Liver (tissue), 9 donors: ENCODE results near the gene RALB. TPM values are rescaled to one million over a fixed set of nuclear protein-coding genes. Genes with fewer than 3 reads are reported as not detected.
A peak's percentile ranks its signal among the peaks of the same experiment; 100 is the strongest.

Source experiments
- DNase-seq: peaks from one replicate; pipeline ENCODE4 v3.0.0-alpha.2; 2017; ENCODE audit warnings: low spot score
- H3K27ac ChIP-seq, 2 donors: one replicate each; pipeline ENCODE4 v1.7.0; 2013; ENCODE audit warnings: inconsistent platforms in 2 of 2, low read length in 2 of 2, control low read depth in 1 of 2, low read depth in 1 of 2, mild to moderate bottlenecking in 1 of 2
- H3K27me3 ChIP-seq, 4 donors: one replicate each; pipeline versions ENCODE4 v1.6.1 to v1.7.0; 2013; ENCODE audit warnings: low read length in 3 of 4, inconsistent platforms in 1 of 4, mild to moderate bottlenecking in 1 of 4, moderate library complexity in 1 of 4; ENCODE audit not compliant: control insufficient read depth in 4 of 4, insufficient read depth in 4 of 4
- H3K36me3 ChIP-seq, 4 donors: one replicate each; pipeline versions ENCODE4 v1.6.1 to v1.7.0; 2013; ENCODE audit warnings: low read length in 3 of 4, mild to moderate bottlenecking in 3 of 4, low read depth in 1 of 4, moderate library complexity in 1 of 4; ENCODE audit not compliant: control insufficient read depth in 4 of 4, insufficient read depth in 3 of 4
- H3K4me1 ChIP-seq, 4 donors: one replicate each; pipeline versions ENCODE4 v1.6.1 to v1.7.0; 2013; ENCODE audit warnings: low read length in 3 of 4, mild to moderate bottlenecking in 3 of 4, moderate library complexity in 1 of 4; ENCODE audit not compliant: control insufficient read depth in 4 of 4, insufficient read depth in 4 of 4
- H3K4me3 ChIP-seq, 3 donors: one replicate each; pipeline versions ENCODE4 v1.6.1 to v1.7.0; 2013; ENCODE audit warnings: low read length in 3 of 3, control low read depth in 1 of 3, low read depth in 1 of 3, mild to moderate bottlenecking in 1 of 3
- H3K9ac ChIP-seq, 2 donors: one replicate each; pipeline ENCODE4 v1.7.0; 2013; ENCODE audit warnings: low read length in 2 of 2, mild to moderate bottlenecking in 2 of 2, moderate library complexity in 2 of 2, control low read depth in 1 of 2, low read depth in 1 of 2
- H3K9me3 ChIP-seq, 4 donors: one replicate each; pipeline versions ENCODE4 v1.6.1 to v1.7.0; 2013; ENCODE audit warnings: low read length in 3 of 4; ENCODE audit not compliant: control insufficient read depth in 4 of 4
- EGR1 ChIP-seq, 2 donors: IDR thresholded peaks; 2 replicates each; pipeline ENCODE4 v1.6.1; 2016 to 2018; ENCODE audit warnings: antibody characterized with exemption in 2 of 2, low read depth in 2 of 2
- FOXA1 ChIP-seq: IDR thresholded peaks from 2 replicates; pipeline ENCODE4 v1.6.1; 2016; ENCODE audit warnings: antibody characterized with exemption
- FOXA2 ChIP-seq: IDR thresholded peaks from 2 replicates; pipeline ENCODE4 v1.6.1; 2016; ENCODE audit warnings: antibody characterized with exemption
- GABPA ChIP-seq, 2 donors: IDR thresholded peaks in 1 of 2; conservative IDR thresholded peaks in 1 of 2; 2 replicates each; pipeline ENCODE4 v1.6.1; 2016; ENCODE audit warnings: antibody characterized with exemption in 2 of 2, mild to moderate bottlenecking in 1 of 2, moderate library complexity in 1 of 2
- HNF4A ChIP-seq, 2 donors: conservative IDR thresholded peaks; 2 replicates each; pipeline ENCODE4 v1.6.1; 2016; ENCODE audit warnings: antibody characterized with exemption in 2 of 2, mild to moderate bottlenecking in 2 of 2
- HNF4G ChIP-seq: IDR thresholded peaks from 2 replicates; pipeline ENCODE4 v1.6.1; 2016; ENCODE audit warnings: antibody characterized with exemption
- JUND ChIP-seq, 2 donors: IDR thresholded peaks; 2 replicates each; pipeline ENCODE4 v1.6.1; 2016; ENCODE audit warnings: antibody characterized with exemption in 2 of 2
- NR2F2 ChIP-seq: IDR thresholded peaks from 2 replicates; pipeline ENCODE4 v1.6.1; 2016; ENCODE audit warnings: antibody characterized with exemption
- RAD21 ChIP-seq, 2 donors: IDR thresholded peaks; 2 replicates each; pipeline ENCODE4 v1.6.1; 2016; ENCODE audit warnings: antibody characterized with exemption in 2 of 2, mild to moderate bottlenecking in 2 of 2
- RXRA ChIP-seq, 2 donors: IDR thresholded peaks; 2 replicates each; pipeline ENCODE4 v1.6.1; 2017 to 2018; ENCODE audit warnings: antibody characterized with exemption in 2 of 2, mild to moderate bottlenecking in 1 of 2
- SP1 ChIP-seq: IDR thresholded peaks from 2 replicates; pipeline ENCODE4 v1.6.1; 2018; ENCODE audit warnings: antibody characterized with exemption, mild to moderate bottlenecking
- TAF1 ChIP-seq: conservative IDR thresholded peaks from 2 replicates; pipeline ENCODE4 v1.6.1; 2016; ENCODE audit warnings: antibody characterized with exemption, mild to moderate bottlenecking
- YY1 ChIP-seq: IDR thresholded peaks from 2 replicates; pipeline ENCODE4 v1.6.1; 2016; ENCODE audit warnings: antibody characterized with exemption, mild to moderate bottlenecking
- WGBS: extraction: QIAGEN DNeasy Blood & Tissue Kit; methylation state at CpG from one replicate; pipeline ENCODE4 v1.1.7; 2013; 5-methylcytosine and 5-hydroxymethylcytosine counted together
- polyA plus RNA-seq, 2 donors: library from polyadenylated mRNA; stranded (reverse) in 1 of 2; unstranded in 1 of 2; fragments of 200-250 nt in 1 of 2; fragments of >200 nt in 1 of 2; fragmentation: Nextera tagmentation in 1 of 2; extraction: Ambion mirVana in 1 of 2; gene quantifications; one replicate each; pipeline versions ENCODE4 v1.2.1 to v1.2.3, GENCODE V29; 2013 to 2015
- total RNA-seq, 2 donors: library from RNA; depleted of rRNA; stranded (reverse); fragments of >200 nt; gene quantifications; one replicate each; pipeline ENCODE4 v1.2.3, GENCODE V29; 2014
- TF ChIP-seq, protein P1 (sequence below): fragments of 150-350 bp; IDR thresholded peaks from 2 replicates; pipeline ENCODE4 v1.5.1; 2017; ENCODE audit warnings: improper control_type of control experiment, low read depth, low read length; ENCODE audit not compliant: missing input control
- TF ChIP-seq, protein P2 (sequence below): IDR thresholded peaks from 2 replicates; pipeline ENCODE4 v1.6.1; 2016; ENCODE audit warnings: antibody characterized with exemption, mild to moderate bottlenecking
- TF ChIP-seq, protein P3 (sequence below): IDR thresholded peaks from 2 replicates; pipeline ENCODE4 v1.6.1; 2016; ENCODE audit warnings: antibody characterized with exemption
- TF ChIP-seq, protein P4 (sequence below): IDR thresholded peaks from 2 replicates; pipeline ENCODE4 v1.6.1; 2016; ENCODE audit warnings: antibody characterized with exemption
- TF ChIP-seq, protein P5 (sequence below): IDR thresholded peaks from 2 replicates; pipeline ENCODE4 v1.6.1; 2016; ENCODE audit warnings: antibody characterized with exemption
- donor health status: healthy.
- donor health status: healthy.
- donor health status: healthy.
- donor health status: healthy.
- donor health status: healthy.

RALB gene
- total and polyA plus RNA-seq, 4 donors = 11.1 to 26.4 (median 20.1) TPM

DNA sequence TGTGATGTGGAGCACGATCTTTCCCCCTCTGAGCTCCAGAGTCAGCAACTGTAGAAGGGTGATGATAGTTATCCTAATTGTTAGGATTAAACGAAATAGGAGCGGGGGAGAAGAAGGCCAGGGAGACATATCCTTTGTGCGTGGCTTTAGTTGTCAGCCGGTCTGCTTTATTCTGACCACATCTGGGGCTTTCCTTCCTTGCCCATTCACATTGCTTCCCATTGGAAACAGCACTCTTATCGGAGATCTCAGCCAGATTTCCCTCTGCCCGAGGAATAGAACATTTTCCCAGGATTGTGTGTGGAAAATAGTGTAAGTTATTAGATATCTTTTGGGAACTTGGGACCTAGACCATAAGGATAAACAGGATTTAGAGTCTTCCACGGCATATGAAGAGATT is 1.5 kb downstream of the RALB start:
- peak overlapping the region in 1 of 2 donors; percentile 5 for H3K9ac ChIP-seq

More for the DNA sequence above, 1.5 kb downstream of the RALB start:
- H3K27me3 ChIP-seq = no peaks in the 10 kb centered on the region
- peak overlapping the region in 1 of 2 donors; percentile 83 for H3K27ac ChIP-seq
- H3K9me3 ChIP-seq = no peaks in the 10 kb centered on the region
- peak overlapping the region; percentile 79 to 91 (median 91) for H3K4me3 ChIP-seq
- DNase-seq = no peak
- H3K4me1 ChIP-seq = peaks cover 0 to 16% (median 11%) of the 10 kb centered on the region in 4 donors
- TF ChIP-seq, protein P1, sequence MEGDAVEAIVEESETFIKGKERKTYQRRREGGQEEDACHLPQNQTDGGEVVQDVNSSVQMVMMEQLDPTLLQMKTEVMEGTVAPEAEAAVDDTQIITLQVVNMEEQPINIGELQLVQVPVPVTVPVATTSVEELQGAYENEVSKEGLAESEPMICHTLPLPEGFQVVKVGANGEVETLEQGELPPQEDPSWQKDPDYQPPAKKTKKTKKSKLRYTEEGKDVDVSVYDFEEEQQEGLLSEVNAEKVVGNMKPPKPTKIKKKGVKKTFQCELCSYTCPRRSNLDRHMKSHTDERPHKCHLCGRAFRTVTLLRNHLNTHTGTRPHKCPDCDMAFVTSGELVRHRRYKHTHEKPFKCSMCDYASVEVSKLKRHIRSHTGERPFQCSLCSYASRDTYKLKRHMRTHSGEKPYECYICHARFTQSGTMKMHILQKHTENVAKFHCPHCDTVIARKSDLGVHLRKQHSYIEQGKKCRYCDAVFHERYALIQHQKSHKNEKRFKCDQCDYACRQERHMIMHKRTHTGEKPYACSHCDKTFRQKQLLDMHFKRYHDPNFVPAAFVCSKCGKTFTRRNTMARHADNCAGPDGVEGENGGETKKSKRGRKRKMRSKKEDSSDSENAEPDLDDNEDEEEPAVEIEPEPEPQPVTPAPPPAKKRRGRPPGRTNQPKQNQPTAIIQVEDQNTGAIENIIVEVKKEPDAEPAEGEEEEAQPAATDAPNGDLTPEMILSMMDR = no peak
- TF ChIP-seq RXRA (IDR thresholded peaks at IDR 0.05) = no peak
- TF ChIP-seq EGR1 (IDR thresholded peaks at IDR 0.05; ENCODE audit: low read depth in 2 of 2) = no peak
- TF ChIP-seq, protein P2, sequence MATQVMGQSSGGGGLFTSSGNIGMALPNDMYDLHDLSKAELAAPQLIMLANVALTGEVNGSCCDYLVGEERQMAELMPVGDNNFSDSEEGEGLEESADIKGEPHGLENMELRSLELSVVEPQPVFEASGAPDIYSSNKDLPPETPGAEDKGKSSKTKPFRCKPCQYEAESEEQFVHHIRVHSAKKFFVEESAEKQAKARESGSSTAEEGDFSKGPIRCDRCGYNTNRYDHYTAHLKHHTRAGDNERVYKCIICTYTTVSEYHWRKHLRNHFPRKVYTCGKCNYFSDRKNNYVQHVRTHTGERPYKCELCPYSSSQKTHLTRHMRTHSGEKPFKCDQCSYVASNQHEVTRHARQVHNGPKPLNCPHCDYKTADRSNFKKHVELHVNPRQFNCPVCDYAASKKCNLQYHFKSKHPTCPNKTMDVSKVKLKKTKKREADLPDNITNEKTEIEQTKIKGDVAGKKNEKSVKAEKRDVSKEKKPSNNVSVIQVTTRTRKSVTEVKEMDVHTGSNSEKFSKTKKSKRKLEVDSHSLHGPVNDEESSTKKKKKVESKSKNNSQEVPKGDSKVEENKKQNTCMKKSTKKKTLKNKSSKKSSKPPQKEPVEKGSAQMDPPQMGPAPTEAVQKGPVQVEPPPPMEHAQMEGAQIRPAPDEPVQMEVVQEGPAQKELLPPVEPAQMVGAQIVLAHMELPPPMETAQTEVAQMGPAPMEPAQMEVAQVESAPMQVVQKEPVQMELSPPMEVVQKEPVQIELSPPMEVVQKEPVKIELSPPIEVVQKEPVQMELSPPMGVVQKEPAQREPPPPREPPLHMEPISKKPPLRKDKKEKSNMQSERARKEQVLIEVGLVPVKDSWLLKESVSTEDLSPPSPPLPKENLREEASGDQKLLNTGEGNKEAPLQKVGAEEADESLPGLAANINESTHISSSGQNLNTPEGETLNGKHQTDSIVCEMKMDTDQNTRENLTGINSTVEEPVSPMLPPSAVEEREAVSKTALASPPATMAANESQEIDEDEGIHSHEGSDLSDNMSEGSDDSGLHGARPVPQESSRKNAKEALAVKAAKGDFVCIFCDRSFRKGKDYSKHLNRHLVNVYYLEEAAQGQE = no peak
- TF ChIP-seq GABPA (IDR thresholded peaks at IDR 0.05 in 1 of 2, conservative IDR thresholded peaks at IDR 0.05 in 1 of 2) = no peak
- no peak for TF ChIP-seq TAF1
- TF ChIP-seq, protein P3, sequence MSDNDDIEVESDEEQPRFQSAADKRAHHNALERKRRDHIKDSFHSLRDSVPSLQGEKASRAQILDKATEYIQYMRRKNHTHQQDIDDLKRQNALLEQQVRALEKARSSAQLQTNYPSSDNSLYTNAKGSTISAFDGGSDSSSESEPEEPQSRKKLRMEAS = no peak
- TF ChIP-seq RAD21 (IDR thresholded peaks at IDR 0.05) = no peak
- TF ChIP-seq HNF4G = no peak
- TF ChIP-seq FOXA1 = no peak
- TF ChIP-seq SP1 = no peak
- no peak for TF ChIP-seq JUND (IDR thresholded peaks at IDR 0.05)
- no peak for TF ChIP-seq NR2F2
- TF ChIP-seq YY1 = no peak
- TF ChIP-seq, protein P4, sequence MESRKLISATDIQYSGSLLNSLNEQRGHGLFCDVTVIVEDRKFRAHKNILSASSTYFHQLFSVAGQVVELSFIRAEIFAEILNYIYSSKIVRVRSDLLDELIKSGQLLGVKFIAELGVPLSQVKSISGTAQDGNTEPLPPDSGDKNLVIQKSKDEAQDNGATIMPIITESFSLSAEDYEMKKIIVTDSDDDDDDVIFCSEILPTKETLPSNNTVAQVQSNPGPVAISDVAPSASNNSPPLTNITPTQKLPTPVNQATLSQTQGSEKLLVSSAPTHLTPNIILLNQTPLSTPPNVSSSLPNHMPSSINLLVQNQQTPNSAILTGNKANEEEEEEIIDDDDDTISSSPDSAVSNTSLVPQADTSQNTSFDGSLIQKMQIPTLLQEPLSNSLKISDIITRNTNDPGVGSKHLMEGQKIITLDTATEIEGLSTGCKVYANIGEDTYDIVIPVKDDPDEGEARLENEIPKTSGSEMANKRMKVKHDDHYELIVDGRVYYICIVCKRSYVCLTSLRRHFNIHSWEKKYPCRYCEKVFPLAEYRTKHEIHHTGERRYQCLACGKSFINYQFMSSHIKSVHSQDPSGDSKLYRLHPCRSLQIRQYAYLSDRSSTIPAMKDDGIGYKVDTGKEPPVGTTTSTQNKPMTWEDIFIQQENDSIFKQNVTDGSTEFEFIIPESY = no peak
- TF ChIP-seq FOXA2 = no peak
- TF ChIP-seq, protein P5, sequence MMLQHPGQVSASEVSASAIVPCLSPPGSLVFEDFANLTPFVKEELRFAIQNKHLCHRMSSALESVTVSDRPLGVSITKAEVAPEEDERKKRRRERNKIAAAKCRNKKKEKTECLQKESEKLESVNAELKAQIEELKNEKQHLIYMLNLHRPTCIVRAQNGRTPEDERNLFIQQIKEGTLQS = no peak
- TF ChIP-seq HNF4A (conservative IDR thresholded peaks at IDR 0.05) = no peak
- 78% methylated on average over 8 of the region's 8 CpGs for WGBS
- H3K36me3 ChIP-seq = no peaks in the 10 kb centered on the region
